Ishikawa (cell line): ENCODE measurements around the gene TMEM86A.

ENCODE experiments used
- CEBPB ChIP-seq: IDR thresholded peaks from 2 replicates; pipeline ENCODE4 v1.6.1; 2012
- CREB1 ChIP-seq: IDR thresholded peaks from 2 replicates; pipeline ENCODE4 v1.6.1; 2012; ENCODE audit warnings: low read depth
- EGR1 ChIP-seq: IDR thresholded peaks from 2 replicates; pipeline ENCODE4 v1.6.1; 2012
- EP300 ChIP-seq: IDR thresholded peaks from 2 replicates; pipeline ENCODE4 v1.6.1; 2012; ENCODE audit warnings: borderline replicate concordance
- FOXM1 ChIP-seq: IDR thresholded peaks from 2 replicates; pipeline ENCODE4 v1.6.1; 2012; ENCODE audit warnings: low read depth, borderline replicate concordance
- MAX ChIP-seq: IDR thresholded peaks from 2 replicates; pipeline ENCODE4 v1.6.1; 2012
- NFIC ChIP-seq: IDR thresholded peaks from 2 replicates; pipeline ENCODE4 v1.6.1; 2012
- RAD21 ChIP-seq: IDR thresholded peaks from 2 replicates; pipeline ENCODE4 v1.6.1; 2012; ENCODE audit warnings: low read depth
- TAF1 ChIP-seq: IDR thresholded peaks from 2 replicates; pipeline ENCODE4 v1.6.1; 2012; ENCODE audit warnings: low read depth, mild to moderate bottlenecking
- TCF12 ChIP-seq: IDR thresholded peaks from 2 replicates; pipeline ENCODE4 v1.6.1; 2012; ENCODE audit warnings: low read depth
- TEAD4 ChIP-seq: IDR thresholded peaks from 2 replicates; pipeline ENCODE4 v1.6.1; 2012
- USF1 ChIP-seq: IDR thresholded peaks from 2 replicates; pipeline ENCODE4 v1.6.1; 2012
- YY1 ChIP-seq: IDR thresholded peaks from 2 replicates; pipeline ENCODE4 v1.6.1; 2012; ENCODE audit warnings: low read depth
- ZBTB7A ChIP-seq: IDR thresholded peaks from 2 replicates; pipeline ENCODE4 v1.6.1; 2012; ENCODE audit warnings: low read depth
- TF ChIP-seq, protein P1 (sequence below): IDR thresholded peaks from 2 replicates; pipeline ENCODE4 v1.6.1; 2012; ENCODE audit warnings: low read depth, mild to moderate bottlenecking

TMEM86A gene

DNA sequence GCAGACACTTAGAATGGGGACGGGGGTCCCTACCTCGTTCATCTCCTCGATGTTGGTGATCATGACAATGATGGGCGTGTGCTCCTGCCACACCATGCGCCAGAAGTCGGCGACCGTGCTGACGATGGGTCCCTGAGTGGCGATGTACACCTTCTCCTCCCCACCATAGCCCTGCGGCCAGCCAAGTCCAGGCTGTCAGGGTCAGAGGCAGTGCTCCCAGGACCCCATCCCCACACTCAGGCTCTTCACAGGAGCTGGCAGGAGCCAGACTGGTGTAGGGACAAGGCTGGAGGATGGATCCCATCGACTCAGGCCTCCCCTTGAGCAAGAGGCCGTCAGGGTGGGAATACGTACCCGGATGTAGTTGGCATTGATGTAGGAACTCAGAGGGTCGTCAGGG lies 34.6 kb downstream of the TMEM86A start:
- no peak for TF ChIP-seq RAD21
- no peak for TF ChIP-seq EGR1

- TF ChIP-seq EGR1 (no peak), MAX (no peak), CEBPB (no peak), TEAD4 (no peak), RAD21 (no peak)
Measured at GRCh38 chr11:18736590-18737148, 38.1 kb downstream of the TMEM86A start.

- TF ChIP-seq RAD21 (no peak), MAX (no peak), NFIC (no peak), FOXM1 (no peak), EGR1 (no peak), ZBTB7A (no peak), TAF1 (no peak), USF1 (no peak)
- TF ChIP-seq, protein P1, sequence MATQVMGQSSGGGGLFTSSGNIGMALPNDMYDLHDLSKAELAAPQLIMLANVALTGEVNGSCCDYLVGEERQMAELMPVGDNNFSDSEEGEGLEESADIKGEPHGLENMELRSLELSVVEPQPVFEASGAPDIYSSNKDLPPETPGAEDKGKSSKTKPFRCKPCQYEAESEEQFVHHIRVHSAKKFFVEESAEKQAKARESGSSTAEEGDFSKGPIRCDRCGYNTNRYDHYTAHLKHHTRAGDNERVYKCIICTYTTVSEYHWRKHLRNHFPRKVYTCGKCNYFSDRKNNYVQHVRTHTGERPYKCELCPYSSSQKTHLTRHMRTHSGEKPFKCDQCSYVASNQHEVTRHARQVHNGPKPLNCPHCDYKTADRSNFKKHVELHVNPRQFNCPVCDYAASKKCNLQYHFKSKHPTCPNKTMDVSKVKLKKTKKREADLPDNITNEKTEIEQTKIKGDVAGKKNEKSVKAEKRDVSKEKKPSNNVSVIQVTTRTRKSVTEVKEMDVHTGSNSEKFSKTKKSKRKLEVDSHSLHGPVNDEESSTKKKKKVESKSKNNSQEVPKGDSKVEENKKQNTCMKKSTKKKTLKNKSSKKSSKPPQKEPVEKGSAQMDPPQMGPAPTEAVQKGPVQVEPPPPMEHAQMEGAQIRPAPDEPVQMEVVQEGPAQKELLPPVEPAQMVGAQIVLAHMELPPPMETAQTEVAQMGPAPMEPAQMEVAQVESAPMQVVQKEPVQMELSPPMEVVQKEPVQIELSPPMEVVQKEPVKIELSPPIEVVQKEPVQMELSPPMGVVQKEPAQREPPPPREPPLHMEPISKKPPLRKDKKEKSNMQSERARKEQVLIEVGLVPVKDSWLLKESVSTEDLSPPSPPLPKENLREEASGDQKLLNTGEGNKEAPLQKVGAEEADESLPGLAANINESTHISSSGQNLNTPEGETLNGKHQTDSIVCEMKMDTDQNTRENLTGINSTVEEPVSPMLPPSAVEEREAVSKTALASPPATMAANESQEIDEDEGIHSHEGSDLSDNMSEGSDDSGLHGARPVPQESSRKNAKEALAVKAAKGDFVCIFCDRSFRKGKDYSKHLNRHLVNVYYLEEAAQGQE, result no peak
Measured at GRCh38 chr11:18737642-18738041, 39.1 kb downstream of the TMEM86A start.

DNA sequence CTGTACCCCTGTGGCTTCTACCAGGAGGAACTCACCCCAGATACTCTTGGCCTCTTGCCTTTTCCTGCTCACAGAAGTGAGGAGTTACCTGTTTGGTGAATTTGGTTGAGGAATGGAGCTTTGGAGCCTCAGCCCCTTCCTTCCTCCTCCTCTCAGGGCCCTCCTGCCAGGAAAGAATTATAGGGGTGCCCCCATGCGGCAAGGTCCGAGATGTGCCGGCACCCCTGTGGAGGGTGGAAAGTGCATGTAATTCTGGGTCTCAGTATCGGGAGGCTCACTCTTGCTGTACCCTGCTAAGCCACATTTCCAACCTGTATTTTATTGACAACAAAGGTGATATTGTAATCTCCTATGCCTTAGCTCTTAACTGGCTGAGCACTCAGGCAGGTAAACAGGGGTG lies 41.1 kb downstream of the TMEM86A start:
- TF ChIP-seq TEAD4, result no peak
- TF ChIP-seq TAF1, result no peak
- TF ChIP-seq TCF12, result no peak
- no peak for TF ChIP-seq YY1
- TF ChIP-seq MAX, result no peak
- TF ChIP-seq ZBTB7A, result no peak
- no peak for TF ChIP-seq CREB1
- TF ChIP-seq NFIC, result no peak

DNA sequence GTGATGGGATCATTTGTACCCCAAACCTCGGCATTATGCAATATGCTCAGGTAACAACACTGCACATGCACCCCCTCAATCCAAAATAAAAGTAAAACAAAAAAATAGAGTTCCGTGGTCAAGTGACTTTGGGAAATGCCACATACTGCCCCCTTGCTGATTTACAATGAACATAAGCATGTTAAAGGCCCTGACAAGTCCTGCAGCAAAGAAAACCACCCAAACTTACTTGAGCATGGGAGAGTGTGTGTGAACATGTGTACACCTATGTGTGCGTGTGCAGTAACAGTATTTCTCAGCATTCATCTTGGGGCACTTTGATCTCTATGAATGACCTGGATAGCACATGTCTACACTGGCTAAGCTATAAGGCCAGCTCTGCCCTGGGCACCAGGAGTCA lies 43.2 kb downstream of the TMEM86A start:
- no peak for TF ChIP-seq FOXM1
- no peak for TF ChIP-seq MAX
- no peak for TF ChIP-seq EP300
- no peak for TF ChIP-seq TCF12
- no peak for TF ChIP-seq ZBTB7A
- TF ChIP-seq, protein P1, result no peak
- TF ChIP-seq NFIC, result no peak
- no peak for TF ChIP-seq TEAD4
- TF ChIP-seq CREB1, result no peak
- TF ChIP-seq RAD21, result no peak
- no peak for TF ChIP-seq CEBPB
- no peak for TF ChIP-seq TAF1
- TF ChIP-seq YY1, result no peak
- TF ChIP-seq EGR1, result no peak
- no peak for TF ChIP-seq USF1

- TF ChIP-seq TAF1 (no peak), CEBPB (no peak), CREB1 (no peak), TCF12 (no peak), EGR1 (no peak), ZBTB7A (no peak), EP300 (no peak), FOXM1 (no peak), NFIC (no peak), YY1 (no peak), MAX (no peak), USF1 (no peak), TEAD4 (no peak), RAD21 (no peak)
- TF ChIP-seq, protein P1, result no peak
Measured at GRCh38 chr11:18743365-18743764, 44.8 kb downstream of the TMEM86A start.
